Endothelial cell of umbilical vein (primary cell): ENCODE results near the gene HEMGN. TPM values are rescaled to one million over a fixed set of nuclear protein-coding genes. Genes with fewer than 3 reads are reported as not detected.

ENCODE experiments used
- BruUV-seq: library from RNA; stranded (reverse); fragments of 400-500 nt; replicated peaks from 2 replicates; lab custom pipeline; 2021; lab: Mats Ljungman, UMichigan
- CTCF ChIA-PET: fragments of 300-600, 350-600 bp; sonication (Branson Sonifier 250); formaldehyde crosslinking; loops from one replicate; lab custom pipeline; 2021; ENCODE audit warnings: antibody characterized with exemption, inconsistent platforms; lab: Charles Lee
- POLR2A ChIA-PET: fragments of 300-600, 350-600 bp; sonication (Branson Sonifier 250); formaldehyde crosslinking; loops from one replicate; lab custom pipeline; 2021; ENCODE audit warnings: antibody characterized with exemption, inconsistent platforms; lab: Charles Lee
- DNase-seq: peaks from one replicate; pipeline ENCODE4 v3.0.0-alpha.2; 2011; ENCODE audit warnings: low read depth, low spot score
- FAIRE-seq: peaks from 2 replicates; lab custom pipeline; 2011; peaks lifted over from hg19 to GRCh38; lab: Jason Lieb, UNC
- H2AFZ ChIP-seq: 2 replicates; pipeline ENCODE4 v1.6.0; 2012; ENCODE audit warnings: low read depth, low read length, control low read depth, inconsistent platforms
- H3K27ac ChIP-seq: 2 replicates; pipeline ENCODE4 v1.5.1; 2011; ENCODE audit warnings: low read depth, mild to moderate bottlenecking, control low read depth, low read length, moderate library complexity; ENCODE audit not compliant: insufficient read depth
- H3K27me3 ChIP-seq, 2 experiments: 2 replicates each; pipeline versions ENCODE4 v1.6.0 to v1.6.1; 2011; ENCODE audit warnings: low read length in 2 of 2, mixed read lengths in 1 of 2; ENCODE audit not compliant: control insufficient read depth in 2 of 2, insufficient read depth in 2 of 2
- H3K36me3 ChIP-seq, 2 experiments: 2 replicates in 1 of 2; 3 replicates in 1 of 2; pipeline ENCODE4 v1.5.1; 2011; ENCODE audit warnings: low read length in 2 of 2, mild to moderate bottlenecking in 1 of 2, moderate library complexity in 1 of 2; ENCODE audit not compliant: control insufficient read depth in 2 of 2, insufficient read depth in 2 of 2; ENCODE audit errors: extremely low read depth in 1 of 2
- H3K4me1 ChIP-seq: 3 replicates; pipeline ENCODE4 v1.5.1; 2011; ENCODE audit warnings: mild to moderate bottlenecking, low read length; ENCODE audit not compliant: control insufficient read depth, insufficient read depth; ENCODE audit errors: extremely low read depth
- H3K4me2 ChIP-seq: 2 replicates; pipeline ENCODE4 v1.6.1; 2011; ENCODE audit warnings: low read length, control low read depth, mixed read lengths; ENCODE audit not compliant: insufficient read depth
- H3K4me3 ChIP-seq, 3 experiments: fragments of 200-600 bp in 1 of 3; sonication (generic), shearing (Covaris generic) in 1 of 3; replicated peaks in 1 of 3; 2 replicates each; pipeline ENCODE4 v1.5.1; 2011 to 2016; ENCODE audit warnings: control low read depth in 3 of 3, low read length in 3 of 3, mild to moderate bottlenecking in 2 of 3, inconsistent platforms in 1 of 3, low read depth in 1 of 3, moderate library complexity in 1 of 3; ENCODE audit not compliant: insufficient read depth in 1 of 3
- H3K79me2 ChIP-seq: 2 replicates; pipeline ENCODE4 v1.6.0; 2012; ENCODE audit warnings: low read length, inconsistent platforms; ENCODE audit not compliant: control insufficient read depth, insufficient read depth
- H3K9ac ChIP-seq: replicated peaks from 2 replicates; pipeline ENCODE3; 2011; ENCODE audit warnings: low read length, control low read depth; ENCODE audit not compliant: insufficient read depth; ENCODE audit errors: extremely low read depth
- H3K9me1 ChIP-seq: replicated peaks from 3 replicates; pipeline ENCODE4 v1.6.0; 2011; ENCODE audit warnings: mild to moderate bottlenecking, low read length; ENCODE audit not compliant: control insufficient read depth, insufficient read depth; ENCODE audit errors: extremely low read depth
- H3K9me3 ChIP-seq: replicated peaks from 2 replicates; pipeline ENCODE4 v1.5.1; 2012; ENCODE audit warnings: low read length, inconsistent platforms; ENCODE audit not compliant: control insufficient read depth, insufficient read depth
- H4K20me1 ChIP-seq: replicated peaks from 2 replicates; pipeline ENCODE3; 2011; ENCODE audit warnings: mild to moderate bottlenecking, low read length; ENCODE audit not compliant: control insufficient read depth, insufficient read depth; ENCODE audit errors: extremely low read depth
- CTCF ChIP-seq, 2 donors: IDR thresholded peaks; 1 replicate in 1 of 2; 2 replicates in 1 of 2; pipeline ENCODE4 v1.5.1; 2011; ENCODE audit warnings: low read length in 2 of 2, mild to moderate bottlenecking in 2 of 2, moderate library complexity in 2 of 2, control low read depth in 1 of 2, inconsistent platforms in 1 of 2, low read depth in 1 of 2; ENCODE audit not compliant: insufficient read depth in 1 of 2; ENCODE audit errors: extremely low read depth in 1 of 2
- EZH2 ChIP-seq: IDR thresholded peaks from 2 replicates; pipeline ENCODE4 v1.6.1; 2012; ENCODE audit warnings: borderline replicate concordance, low read depth, mild to moderate bottlenecking, moderate library complexity, low read length, inconsistent platforms; ENCODE audit not compliant: severe bottlenecking
- FOS ChIP-seq: IDR thresholded peaks from 2 replicates; pipeline ENCODE4 v1.6.1; 2011; ENCODE audit warnings: mild to moderate bottlenecking, low read length, moderate library complexity, borderline replicate concordance; ENCODE audit not compliant: insufficient read depth
- GATA2 ChIP-seq: IDR thresholded peaks from 2 replicates; pipeline ENCODE4 v1.7.0; 2011; ENCODE audit warnings: low read depth, mild to moderate bottlenecking, moderate library complexity, mixed read lengths, low read length; ENCODE audit not compliant: insufficient read length, insufficient read depth
- JUN ChIP-seq: IDR thresholded peaks from 2 replicates; pipeline ENCODE4 v1.6.1; 2011; ENCODE audit warnings: borderline replicate concordance, low read depth; ENCODE audit not compliant: insufficient read length, insufficient read depth
- MAX ChIP-seq: IDR thresholded peaks from 2 replicates; pipeline ENCODE4 v1.6.1; 2011; ENCODE audit not compliant: insufficient read depth, insufficient read length
- MYC ChIP-seq: IDR thresholded peaks from one replicate; pipeline ENCODE4 v1.6.1; 2011; ENCODE audit warnings: mild to moderate bottlenecking, low read depth, low read length
- POLR2A ChIP-seq: IDR thresholded peaks from 2 replicates; pipeline ENCODE4 v1.6.1; 2012; ENCODE audit warnings: low read depth, mild to moderate bottlenecking, control low read depth, low read length
- POLR2AphosphoS5 ChIP-seq: IDR thresholded peaks from 2 replicates; pipeline ENCODE4 v1.6.1; 2012; ENCODE audit warnings: low read depth, mild to moderate bottlenecking, control low read depth, low read length, moderate library complexity; ENCODE audit not compliant: insufficient read depth
- dilution Hi-C: fragments of 300-500 bp; cut with MboI; formaldehyde crosslinking; loops from one replicate; pipeline ENCODE4 v1.15.0; 2019; ENCODE audit warnings: low sequenced_read_pairs; ENCODE audit not compliant: extremely low pct_ligation_motif_present
- intact Hi-C: fragments of 100-400 bp; cut with micrococcal nuclease; formaldehyde crosslinking; loops from one replicate; pipeline ENCODE4 v1.10.0; 2022
- polyA plus RNA-seq, 4 experiments: library from polyadenylated mRNA; depleted of rRNA in 3 of 4; stranded (reverse) in 3 of 4; unstranded in 1 of 4; fragments of >200 nt; gene quantifications; 2 replicates each; pipeline versions ENCODE4 v1.2.1 to v1.2.3, GENCODE V29; 2011 to 2012; ENCODE audit warnings: missing spikeins in 1 of 4
- total RNA-seq: library from RNA; stranded (reverse); gene quantifications from 2 replicates; pipeline ENCODE4 v1.2.3, GENCODE V29; 2021

Gene HEMGN
- total and polyA plus RNA-seq, 2 donors (not counting 3 experiments of a cell fraction or from before 2014, with no cell fraction given): not detected

- Histone ChIP-seq H3K9me1 (no peaks in the 10 kb centered on the region), H2AFZ (peak overlapping the region; percentile 11), H3K4me3 (peak overlapping the region; percentile 64 to 90 (median 75)), H3K79me2 (peaks cover 55% of the 10 kb centered on the region), H3K27ac (peak overlapping the region; percentile 94), H3K9me3 (no peaks in the 10 kb centered on the region), H3K9ac (peak overlapping the region; percentile 95), H4K20me1 (peaks cover 5% of the 10 kb centered on the region), H3K4me1 (peaks cover 24% of the 10 kb centered on the region), H3K36me3 (no peaks in the 10 kb centered on the region), H3K4me2 (no peak overlapping the region), H3K27me3 (no peaks in the 10 kb centered on the region)
- DNase-seq: peak; percentile 51
- CTCF ChIA-PET: interaction anchor here (0.9 to 4.1 kb wide), 11 partner anchors 8 to 74 kb away, joined by 3 to 37 read pairs (median 5); partner anchors contain the start of genes NANS and TRMO
- BruUV-seq: TSS peak; percentile 6
- TF ChIP-seq CTCF (IDR thresholded peaks at IDR 0.05; ENCODE audit: extremely low read depth in 1 of 2, insufficient read depth in 1 of 2, low read depth in 1 of 2, low read length in 2 of 2) (no peak), JUN (no peak), FOS (no peak), MAX (no peak), POLR2AphosphoS5 (no peak), EZH2 (no peak), MYC (no peak), POLR2A (no peak), GATA2 (no peak)
- POLR2A ChIA-PET: interaction anchor here (1.0 to 1.1 kb wide), 2 partner anchors 62 to 73 kb away, joined by 3 to 4 read pairs; partner anchors contain the start of genes NANS and TRMO
- dilution Hi-C loops: no loop called here
- FAIRE-seq: no peak
- intact Hi-C loops: loop anchor here (1.0 kb wide), 6 partner anchors 27 to 273 kb away; partner anchors contain the start of genes CORO2A and NANS
Measured at GRCh38 chr9:97983589-97984187, 45.7 kb upstream of the HEMGN start.
